NCI-H2171 treated with DMSO at 0.1 percent for 48 hours (cell line): ENCODE measurements around the gene MYO7B.

Experiments
- DNase-seq: peaks from one replicate; lab custom pipeline; 2025; lab: John Stamatoyannopoulos, UW

The MYO7B gene

GRCh38 chr2:127650041-127650784 is 114.7 kb downstream of the MYO7B start:
- DNase-seq = no peak

GRCh38 chr2:127650785-127651380 is 115.4 kb downstream of the MYO7B start:
- DNase-seq = no peak

GRCh38 chr2:127651381-127651809 is 115.9 kb downstream of the MYO7B start:
- no peak for DNase-seq

GRCh38 chr2:127651971-127652550 is 116.6 kb downstream of the MYO7B start:
- DNase-seq = no peak

- no peak for DNase-seq
Measured at GRCh38 chr2:127652786-127653357, 117.4 kb downstream of the MYO7B start.

- no peak for DNase-seq
Measured at GRCh38 chr2:127653421-127654083, 118.1 kb downstream of the MYO7B start.

GRCh38 chr2:127654084-127654837 is 118.8 kb downstream of the MYO7B start:
- no peak for DNase-seq

GRCh38 chr2:127654838-127655175 is 119.3 kb downstream of the MYO7B start:
- DNase-seq = no peak

DNA sequence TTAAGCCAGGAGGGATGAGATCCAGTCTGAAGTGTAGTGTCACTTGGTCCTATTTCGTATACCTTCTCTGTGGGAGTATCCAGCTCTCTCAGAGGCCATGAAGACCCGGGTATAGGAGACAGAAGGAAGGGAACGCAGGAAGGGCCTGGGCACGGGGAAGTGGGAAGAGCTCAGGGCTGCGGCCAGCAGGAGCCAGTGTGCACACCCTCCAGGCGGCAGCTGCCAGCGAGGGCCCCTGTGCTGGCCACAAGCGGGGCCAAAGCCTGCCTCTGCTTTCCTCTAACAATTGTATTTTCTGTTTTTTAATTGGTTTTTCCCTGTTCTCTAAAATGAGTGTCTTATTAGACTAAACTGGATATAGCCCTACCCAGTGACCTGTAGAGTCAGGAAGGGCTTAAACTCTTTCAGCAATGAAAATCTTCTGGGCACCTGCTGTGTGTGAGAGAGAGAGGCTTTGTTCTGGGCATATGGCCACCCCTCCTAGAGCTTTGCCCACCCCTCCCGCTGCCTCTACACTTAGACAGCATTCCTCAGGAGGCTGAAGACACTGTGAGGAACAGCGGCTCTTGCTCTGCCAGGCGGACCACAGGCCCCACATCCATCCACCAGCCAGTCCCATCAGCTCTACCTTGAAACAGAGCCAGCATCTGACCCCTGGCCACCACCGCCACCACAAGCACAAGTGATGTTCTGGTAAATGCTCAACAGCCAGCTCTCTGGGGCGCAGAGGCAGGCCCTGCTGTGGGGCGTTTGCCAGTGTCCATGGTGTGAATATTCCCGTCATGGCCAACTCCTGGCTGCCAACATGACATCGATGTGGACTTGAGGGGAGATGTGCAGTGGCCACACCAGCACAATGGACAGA is 120.0 kb downstream of the MYO7B start:
- no peak for DNase-seq

GRCh38 chr2:127656569-127657231 is 121.2 kb downstream of the MYO7B start:
- no peak for DNase-seq

DNA sequence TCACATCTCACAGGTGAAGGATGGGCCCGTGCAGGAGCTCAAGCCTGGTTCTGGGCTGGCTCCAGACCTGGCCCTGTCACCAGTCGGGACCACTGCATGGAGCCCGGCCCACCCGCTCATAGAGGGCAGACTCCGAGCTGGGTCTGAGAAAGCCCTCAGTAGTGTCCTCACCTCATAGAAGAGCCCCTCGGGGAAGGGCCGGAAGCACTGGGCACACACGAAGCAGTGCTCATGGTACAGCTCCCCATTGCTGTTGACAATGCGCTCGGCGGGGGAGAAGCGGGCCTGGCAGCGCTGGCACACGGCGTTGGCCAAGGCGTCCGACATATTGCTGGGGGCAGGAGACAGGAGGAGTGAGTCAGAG is 121.7 kb downstream of the MYO7B start:
- DNase-seq = no peak

- no peak for DNase-seq
Measured at GRCh38 chr2:127658146-127658545, 122.7 kb downstream of the MYO7B start.

GRCh38 chr2:127658641-127659407 is 123.3 kb downstream of the MYO7B start:
- DNase-seq = peak; percentile 76

DNA sequence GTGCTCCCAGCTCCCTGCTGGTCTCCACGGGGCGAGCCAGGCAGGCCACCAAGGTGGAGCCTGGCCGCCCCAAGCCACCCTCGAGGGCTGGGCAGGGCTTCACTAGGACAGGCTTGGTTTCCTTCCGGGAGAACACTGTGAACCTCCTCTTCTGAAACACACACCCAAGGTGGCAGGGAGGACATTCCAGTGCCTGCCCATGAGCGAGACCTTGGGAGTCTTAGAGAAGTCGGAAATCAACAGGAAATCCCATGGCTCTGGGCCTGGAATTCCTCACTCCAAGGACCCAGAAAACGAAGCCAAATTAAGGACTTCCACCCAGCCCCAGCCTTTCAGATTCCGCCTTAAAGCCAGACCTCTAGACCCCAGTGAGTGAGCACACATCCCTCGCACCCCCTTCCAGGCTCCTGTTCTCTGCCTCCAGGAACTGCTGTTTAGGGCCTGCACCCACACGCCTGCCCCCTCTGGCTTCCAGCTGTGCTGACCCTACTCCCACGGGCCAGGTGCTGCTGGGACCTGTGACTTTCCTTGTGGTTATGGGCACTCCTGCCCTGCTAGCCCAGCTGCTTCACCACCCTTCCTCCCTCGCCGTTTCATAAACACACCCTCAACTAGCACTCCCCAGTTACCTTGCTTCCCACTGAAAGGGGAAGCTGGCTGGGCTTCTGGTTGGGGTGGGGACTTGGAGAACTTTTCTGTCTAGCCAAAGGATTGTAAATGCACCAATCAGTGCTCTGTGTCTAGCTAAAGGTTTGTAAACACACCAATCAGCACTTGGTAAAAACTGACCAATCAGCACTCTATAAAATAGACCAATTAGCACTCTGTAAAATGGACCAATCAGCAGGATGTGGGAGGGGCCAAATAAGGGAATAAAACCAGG is 124.2 kb downstream of the MYO7B start:
- no peak for DNase-seq

- no peak for DNase-seq
Measured at GRCh38 chr2:127660291-127660578, 124.8 kb downstream of the MYO7B start.

GRCh38 chr2:127661072-127661649 is 125.7 kb downstream of the MYO7B start:
- no peak for DNase-seq

GRCh38 chr2:127661949-127662510 is 126.5 kb downstream of the MYO7B start:
- DNase-seq = no peak

GRCh38 chr2:127662937-127663565 is 127.6 kb downstream of the MYO7B start:
- no peak for DNase-seq
